ENCODE results near the gene NRXN3. TPM values are rescaled to one million over a fixed set of nuclear protein-coding genes. Genes with fewer than 3 reads are reported as not detected.

NRXN3 gene
- total RNA-seq (2022; extraction: Qiagen RNA extraction; ENCODE audit: low read depth) = 0.95 to 1.4 TPM (median 1.2 TPM) in 5 replicates

GRCh38 chr14:78170203-78170602 is at the start of gene NRXN3:
NRXN3 (plus strand) TSS chr14:78170373; CDS start chr14:78243094, 72,721 bp downstream.

